GM18519 (cell line): Measurements from ENCODE around the gene CSNK1E.

Experiments
- ATAC-seq: cut with Tn5 transposase; IDR thresholded peaks from one replicate; pipeline ENCODE4 v1.9.1; 2021; ENCODE audit warnings: mild to moderate bottlenecking, moderate library complexity; ENCODE audit not compliant: unreplicated experiment, low FRiP score

Gene CSNK1E

DNA sequence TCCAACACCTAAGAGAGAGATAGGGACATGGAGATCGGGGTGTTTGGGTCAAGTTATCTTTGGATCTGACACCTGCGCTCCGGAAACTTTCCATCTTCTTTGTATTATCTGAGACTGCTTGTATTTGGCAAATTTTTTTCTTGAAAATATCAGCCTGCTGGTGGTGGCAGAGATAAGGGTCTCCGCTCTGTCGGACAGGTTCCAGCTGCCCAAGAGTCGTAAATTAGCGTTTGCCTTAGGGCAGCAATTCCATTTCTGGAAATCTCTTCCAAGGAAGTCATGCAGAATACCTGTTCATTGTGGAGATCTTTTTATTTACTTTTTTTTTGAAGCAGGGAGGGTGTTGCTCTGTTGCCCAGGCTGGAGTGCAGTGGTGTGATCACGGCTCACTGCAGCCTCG, 19.5 kb upstream of the CSNK1E start:
- ATAC-seq, result no peak

DNA sequence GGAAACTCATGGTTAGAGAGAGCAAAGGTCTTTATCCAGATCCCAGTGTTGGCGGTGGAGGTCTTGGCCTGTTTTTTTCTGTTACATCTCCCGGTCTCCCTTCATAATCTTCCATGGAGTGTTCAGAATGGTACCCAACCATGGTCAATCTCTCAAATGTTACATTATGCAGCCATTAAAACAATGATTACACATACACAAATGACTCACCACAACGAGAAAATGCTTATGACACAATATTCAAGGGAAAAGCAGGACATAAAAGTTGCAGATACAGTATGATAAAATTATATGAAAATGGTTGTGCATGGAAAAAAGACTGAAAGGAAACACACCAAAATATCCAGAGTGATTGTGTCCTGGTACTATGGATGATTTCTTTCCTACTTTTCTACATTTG, 17.8 kb upstream of the CSNK1E start:
- no peak for ATAC-seq

DNA sequence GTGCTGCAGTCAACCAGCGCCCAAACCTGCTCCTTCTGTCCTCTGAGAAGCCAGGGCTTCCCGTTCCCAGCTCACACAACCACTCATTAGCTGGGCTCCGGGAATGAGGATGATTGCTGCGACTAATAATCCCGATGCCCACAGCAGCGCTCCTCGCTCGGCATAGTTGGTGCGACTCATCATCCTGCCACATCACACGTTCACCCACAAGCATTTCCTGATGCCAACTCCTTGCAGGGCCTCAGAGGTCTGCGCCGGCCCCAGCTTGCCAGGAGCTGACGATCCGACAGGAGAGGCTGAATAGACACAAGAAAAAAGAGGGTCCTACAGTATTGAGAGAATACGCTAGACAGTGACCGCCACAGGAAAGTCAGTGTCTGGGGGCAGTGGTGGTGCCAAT, 10.6 kb upstream of the CSNK1E start:
- no peak for ATAC-seq

GRCh38 chr22:38327396-38327795, 10.2 kb upstream of the CSNK1E start:
- no peak for ATAC-seq

- ATAC-seq, result no peak
These were observed 8.4 kb upstream of the CSNK1E start for GRCh38 chr22:38325587-38325986.

DNA sequence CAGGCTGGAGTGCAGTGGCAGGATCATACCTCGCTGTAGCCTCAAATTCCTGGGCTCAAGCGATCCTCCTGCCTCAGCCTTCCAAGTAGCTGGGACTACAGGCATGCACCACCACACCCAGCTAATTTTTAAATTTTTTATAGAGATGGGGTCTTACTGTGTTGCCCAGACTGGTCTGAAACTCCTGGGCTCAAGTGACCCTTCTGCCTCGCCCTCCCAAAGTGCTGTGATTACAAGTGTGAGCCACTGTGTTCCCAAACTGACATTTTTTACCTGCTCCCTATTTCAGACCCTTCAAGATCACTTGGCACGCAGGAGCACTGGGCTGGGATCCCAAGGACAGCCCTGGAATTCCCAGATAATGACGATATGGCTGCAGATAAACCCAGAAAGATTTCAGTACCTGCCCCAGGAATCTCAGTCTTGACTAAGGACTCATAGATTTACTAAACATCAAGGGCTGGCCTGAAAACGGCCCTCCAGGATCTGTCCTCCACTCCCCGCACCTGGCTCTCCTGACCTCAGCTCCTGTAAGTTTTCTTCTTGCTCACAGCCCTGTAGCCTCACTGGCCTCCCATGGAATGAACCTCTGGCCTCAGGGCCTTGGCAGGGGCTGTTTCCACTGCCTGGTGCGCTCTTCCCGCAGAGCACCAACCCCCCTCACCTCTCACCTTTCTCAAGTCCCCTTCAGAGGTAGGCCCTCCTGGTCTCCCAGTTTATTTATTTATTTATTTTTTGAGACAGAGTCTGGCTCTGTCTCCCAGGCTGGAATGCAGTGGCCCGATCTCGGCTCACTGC, 3.6 kb upstream of the CSNK1E start:
- ATAC-seq, result no peak

DNA sequence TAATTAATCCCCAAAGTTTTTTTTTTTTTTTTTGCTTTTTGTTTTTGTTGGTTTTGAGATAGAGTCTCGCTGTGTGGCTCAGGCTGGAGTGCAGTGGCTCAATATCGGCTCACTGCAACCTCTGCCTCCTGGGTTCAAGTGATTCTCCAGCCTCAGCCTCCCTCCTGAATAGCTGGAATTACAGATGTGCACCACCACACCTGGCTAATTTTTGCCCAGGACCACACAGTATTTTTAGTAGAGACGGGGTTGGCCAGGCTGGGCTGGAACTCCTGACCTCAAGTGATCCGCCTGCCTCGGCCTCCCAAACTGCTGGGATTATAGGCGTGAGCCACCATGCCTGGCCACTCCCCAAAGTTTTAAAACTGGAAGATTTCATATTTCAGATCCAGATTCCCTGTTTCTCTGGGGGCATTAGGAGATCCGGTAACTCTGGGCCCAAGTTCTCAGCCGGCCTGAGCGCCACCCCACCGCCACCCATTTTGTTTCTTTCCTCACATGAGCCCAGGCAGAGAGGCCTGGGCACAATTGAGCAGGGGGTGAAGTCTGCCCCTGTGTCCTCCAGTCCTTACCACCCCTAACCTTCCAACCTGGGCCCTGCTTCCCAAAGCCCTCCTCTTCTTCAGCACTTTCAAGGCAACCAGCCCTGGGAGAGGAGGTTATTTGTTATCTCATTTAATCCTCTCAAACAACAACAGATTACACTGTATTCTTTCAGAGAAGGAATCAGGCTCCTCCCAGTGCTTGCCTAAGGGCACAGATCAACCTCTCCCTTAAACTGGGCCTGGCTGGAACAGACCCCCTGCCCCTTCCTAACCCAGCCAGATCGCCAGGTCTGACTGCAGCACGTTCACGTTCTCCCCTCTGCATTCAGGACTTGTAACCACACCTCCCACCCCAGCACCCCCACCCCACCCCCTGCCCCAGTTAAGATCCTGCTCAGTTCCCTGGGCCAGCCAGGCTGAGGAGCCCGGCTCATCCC, 1.9 kb upstream of the CSNK1E start:
- no peak for ATAC-seq

- no peak for ATAC-seq
These were observed 922 bp upstream of the CSNK1E start for GRCh38 chr22:38317995-38318715.

DNA sequence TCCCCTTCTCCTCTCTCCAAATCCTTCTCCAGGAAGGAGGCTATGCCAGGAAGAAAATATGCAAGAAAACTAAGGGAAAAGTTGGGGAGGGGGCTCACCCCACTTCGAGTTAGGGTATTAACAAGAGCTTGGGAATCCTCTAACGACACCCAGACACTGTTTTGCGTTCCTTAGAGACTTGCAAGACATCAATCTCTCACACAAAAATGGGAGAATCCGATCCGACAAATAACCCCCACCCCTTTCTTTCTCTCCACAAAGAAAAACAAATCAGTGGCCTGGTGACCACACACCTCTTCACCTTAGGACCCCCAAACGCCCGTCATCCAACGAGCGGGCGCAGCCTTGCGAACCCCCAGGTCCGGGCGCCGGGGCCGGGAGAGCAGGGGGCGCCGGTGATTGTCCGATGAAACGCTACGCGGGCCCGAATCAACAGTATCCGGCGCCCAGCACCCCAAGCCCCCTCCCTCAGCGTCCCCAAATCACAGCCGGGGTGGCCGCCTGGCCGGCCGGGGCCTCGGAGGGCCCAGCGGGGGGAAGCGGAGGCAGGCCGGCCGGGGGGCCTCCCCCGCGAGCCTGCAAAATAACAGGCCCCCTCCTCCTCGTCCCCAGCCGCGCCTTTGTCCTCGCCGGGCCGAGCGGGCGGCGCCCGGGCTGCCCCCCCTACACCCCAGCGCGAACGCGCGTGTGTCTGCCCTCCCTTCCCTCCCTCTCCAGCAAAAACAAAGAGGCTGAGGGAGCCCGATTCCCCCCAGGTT, 690 bp downstream of the CSNK1E start:
- ATAC-seq, result no peak

DNA sequence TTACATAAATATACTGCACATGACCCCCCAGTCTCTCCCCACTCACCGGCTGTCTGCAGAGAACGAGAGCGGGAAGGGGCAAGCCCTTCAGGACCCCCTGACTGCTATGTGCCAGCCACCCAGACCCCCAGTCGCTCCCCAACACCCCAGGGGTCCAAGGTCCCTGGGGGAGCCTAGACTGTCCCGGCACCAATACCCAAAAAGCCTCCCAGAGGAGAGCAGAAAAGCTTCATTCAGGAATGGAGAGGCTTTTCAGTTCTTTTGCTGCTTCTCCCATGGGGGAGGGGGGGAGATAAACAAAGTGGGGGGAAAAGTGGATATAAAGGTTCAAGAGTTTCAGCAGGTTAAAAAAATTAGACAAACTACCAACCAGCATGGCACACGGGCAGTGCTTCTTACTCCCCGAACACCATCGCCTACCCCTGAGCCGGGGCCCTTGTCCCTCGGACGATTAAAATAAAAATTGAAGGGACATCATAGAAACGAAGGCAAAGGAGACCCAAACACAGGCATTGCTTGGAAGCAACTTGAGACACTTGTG, 1.3 kb downstream of the CSNK1E start:
- no peak for ATAC-seq

GRCh38 chr22:38314933-38315822, 2.1 kb downstream of the CSNK1E start:
- no peak for ATAC-seq

DNA sequence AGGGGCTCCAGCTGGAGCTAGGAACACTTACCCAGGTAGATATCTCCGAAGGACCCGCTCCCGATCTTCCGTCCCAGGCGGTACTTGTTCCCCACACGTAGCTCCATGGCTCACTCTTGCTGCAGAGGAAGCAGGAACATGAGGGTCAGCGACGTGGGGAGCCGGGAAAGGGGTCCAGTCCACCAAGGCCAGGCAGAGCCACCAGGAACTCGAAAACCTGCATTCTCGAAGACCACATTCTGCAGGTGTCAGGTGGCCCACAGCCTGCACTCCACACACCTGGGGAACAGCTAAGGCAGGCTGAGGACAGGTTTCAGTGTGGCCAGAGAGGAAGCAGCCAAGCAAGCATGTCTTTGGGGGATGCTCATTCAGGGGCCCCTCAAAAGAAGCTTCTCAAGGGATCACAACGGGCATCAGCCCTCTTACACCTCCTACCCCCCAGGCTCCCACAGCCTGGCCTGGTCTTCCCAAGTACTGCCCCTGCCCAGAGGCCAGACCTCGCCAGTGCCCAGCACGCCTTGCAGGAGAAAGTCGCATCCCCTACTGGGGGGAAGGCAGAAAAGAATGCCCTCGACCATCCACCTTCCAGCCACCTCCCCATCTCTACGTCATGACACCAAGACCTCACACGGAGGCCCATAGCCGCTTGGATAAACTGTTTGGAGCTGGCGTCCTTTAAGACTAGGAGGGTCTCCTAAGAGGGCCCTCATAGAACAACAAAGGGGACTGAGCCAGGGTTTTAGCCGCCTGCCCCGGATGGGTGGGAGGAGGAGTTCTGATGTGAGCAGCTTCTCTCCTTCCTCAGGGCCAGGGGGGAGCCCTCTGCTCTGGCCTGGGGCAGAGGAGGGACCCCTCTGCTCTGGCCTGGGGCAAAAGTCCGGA, 2.9 kb downstream of the CSNK1E start:
- ATAC-seq, result no peak

DNA sequence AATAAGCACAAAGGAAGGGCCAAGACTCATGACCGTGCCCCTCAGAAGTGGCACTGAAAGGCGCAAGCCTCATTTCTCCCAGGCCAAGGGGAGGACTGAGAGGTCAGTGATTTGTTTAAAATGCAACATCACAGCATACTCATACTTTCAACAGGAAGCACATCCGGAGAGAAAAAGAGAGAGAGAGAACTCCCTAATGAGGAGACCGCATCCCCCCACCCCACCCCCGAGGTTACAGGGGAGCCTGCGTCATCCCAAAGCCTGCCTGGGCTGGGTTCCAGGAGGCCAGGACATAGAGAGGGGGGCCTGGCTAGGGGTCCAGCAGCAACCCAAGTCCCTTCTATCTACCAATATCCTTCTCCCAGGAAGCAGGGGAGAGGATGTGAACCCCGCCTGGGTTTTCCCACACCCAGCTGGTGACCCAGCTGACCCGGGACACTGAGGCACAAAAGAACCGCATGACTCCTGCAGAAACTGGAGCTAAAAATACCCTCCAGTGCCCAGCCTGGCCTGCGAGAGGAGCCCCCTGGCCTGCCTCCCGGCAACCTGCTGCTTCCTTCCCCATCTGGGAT, 3.8 kb downstream of the CSNK1E start:
- ATAC-seq, result no peak

- ATAC-seq, result no peak
These were observed 4.9 kb downstream of the CSNK1E start for GRCh38 chr22:38312261-38312800.

DNA sequence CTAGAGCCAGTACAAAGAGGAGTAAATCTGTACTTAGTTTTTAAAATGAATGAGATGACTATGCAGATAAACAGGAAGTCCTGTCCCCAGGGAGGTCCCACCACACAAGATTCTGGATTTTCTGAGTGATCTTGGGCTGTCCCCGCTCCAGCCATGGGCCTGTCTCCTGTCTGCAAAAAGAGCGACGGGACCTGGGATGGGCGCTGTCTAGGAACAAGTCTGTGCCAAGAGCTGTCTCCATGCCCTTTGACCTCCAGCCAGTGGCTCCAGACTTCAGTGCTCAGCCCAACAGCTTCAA, 6.0 kb downstream of the CSNK1E start:
- ATAC-seq, result no peak

DNA sequence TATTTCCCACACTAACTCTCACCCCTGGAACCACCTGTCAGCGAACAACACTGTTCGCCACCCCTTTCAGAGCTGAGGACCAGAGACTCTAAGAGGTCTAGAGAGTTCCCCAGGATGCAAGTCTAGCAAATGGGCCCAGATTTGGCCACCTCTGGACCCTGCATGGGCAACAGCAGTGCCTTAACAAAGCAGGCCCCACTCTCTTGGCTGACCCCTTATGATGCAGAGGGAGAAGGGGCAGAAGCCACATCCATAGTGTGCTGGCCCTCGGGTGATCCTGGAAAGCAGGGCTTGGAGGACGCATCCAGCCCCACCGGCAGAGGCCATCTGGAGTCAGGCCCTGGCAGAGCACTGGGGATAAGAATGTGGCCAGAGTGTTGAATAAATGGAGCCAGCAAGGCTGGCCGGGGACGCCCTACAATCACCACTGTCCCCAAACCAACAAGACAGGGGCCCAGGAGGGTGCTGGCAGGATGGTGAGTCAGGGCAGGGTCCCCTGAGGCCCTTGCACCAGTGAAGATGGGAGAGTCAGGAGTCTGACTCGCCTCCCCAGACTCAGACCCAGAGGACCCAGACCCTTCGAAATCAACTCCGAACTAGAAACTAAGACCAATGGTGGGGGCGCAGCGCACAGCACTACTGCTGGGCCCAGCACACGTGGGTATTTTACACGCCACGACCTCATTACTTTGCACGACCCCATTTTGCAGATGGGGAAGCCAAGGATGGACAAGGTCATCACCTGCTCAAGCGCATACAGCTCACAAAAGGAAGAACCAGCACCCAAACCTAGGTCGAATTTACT, 6.5 kb downstream of the CSNK1E start:
- no peak for ATAC-seq
